Measurements from ENCODE around the gene SETD3. TPM values are rescaled to one million over a fixed set of nuclear protein-coding genes. Genes with fewer than 3 reads are reported as not detected.

The SETD3 gene
- total and polyA plus RNA-seq, 2 of the 8 experiments (the other 6 are each of a cell fraction or from before 2014, with no cell fraction given), result 24.0 to 64.0 TPM

DNA sequence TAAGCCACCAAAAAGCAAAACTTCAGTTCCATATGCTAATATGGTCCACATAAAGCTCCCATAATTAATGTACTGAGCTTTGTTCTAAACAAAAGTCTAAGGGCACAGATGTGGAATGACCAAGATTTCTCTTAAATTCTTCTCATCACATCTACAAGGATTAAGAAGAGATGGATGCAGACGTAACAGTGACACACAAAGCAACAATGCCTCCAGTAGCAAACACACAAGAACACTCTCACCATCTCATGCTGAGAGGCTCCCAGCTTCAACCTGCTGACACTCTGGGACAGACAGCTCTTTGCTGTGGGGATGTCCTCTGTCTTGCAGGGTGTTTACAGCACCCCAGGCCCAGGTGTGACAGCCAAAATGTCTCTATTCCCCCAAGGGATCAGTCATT is 48.2 kb downstream of the SETD3 start:
- no peak overlapping the region for H3K56ac ChIP-seq (replicated peaks; ENCODE audit: insufficient read length, low read depth, low read length)
- H2BK120ac ChIP-seq (replicated peaks; ENCODE audit: low read depth, low read length), result no peak overlapping the region
- no peak overlapping the region for H4K8ac ChIP-seq (ENCODE audit: extremely low read depth, insufficient read depth, low read length)
- peaks cover 0 to 2% of the 10 kb centered on the region in 2 experiments; a peak in 1 of 4 replicates for H3K79me2 ChIP-seq (ENCODE audit: control insufficient read depth in 1 of 2, insufficient read depth in 2 of 2, low read length in 2 of 2)
- no peak for TF ChIP-seq SIN3A (conservative IDR thresholded peaks at IDR 0.05 in 1 of 2, IDR thresholded peaks at IDR 0.05 in 1 of 2; ENCODE audit: low read depth in 1 of 2, low read length in 2 of 2)
- no peak for TF ChIP-seq POLR2AphosphoS5 (IDR thresholded peaks at IDR 0.05; ENCODE audit: low read depth, low read length)
- no peak for TF ChIP-seq SUZ12 (IDR thresholded peaks at IDR 0.05; ENCODE audit: low read length)
- no peak for TF ChIP-seq CEBPB (IDR thresholded peaks at IDR 0.05; ENCODE audit: low read depth, low read length)
- no peak for TF ChIP-seq POLR2A (IDR thresholded peaks at IDR 0.05; ENCODE audit: control extremely low read depth in 1 of 2, low read depth in 2 of 2, low read length in 2 of 2)
- TF ChIP-seq BACH1 (IDR thresholded peaks at IDR 0.05; ENCODE audit: low read length), result no peak
- no peak for TF ChIP-seq KDM1A (IDR thresholded peaks at IDR 0.05; ENCODE audit: borderline replicate concordance, low read length)
- no peak for TF ChIP-seq EP300 (IDR thresholded peaks at IDR 0.05; ENCODE audit: borderline replicate concordance in 1 of 2, low read depth in 2 of 2, low read length in 2 of 2)
- no peak for TF ChIP-seq NRF1 (IDR thresholded peaks at IDR 0.05; ENCODE audit: low read depth, low read length)
- no peak for TF ChIP-seq SP1 (IDR thresholded peaks at IDR 0.05; ENCODE audit: low read depth, low read length)
- TF ChIP-seq RNF2 (IDR thresholded peaks at IDR 0.05; ENCODE audit: borderline replicate concordance, low read depth, low read length, missing control alignments, poor library complexity, severe bottlenecking), result no peak
- TF ChIP-seq RXRA (IDR thresholded peaks at IDR 0.05; ENCODE audit: insufficient read depth, low read depth, low read length), result no peak
- TF ChIP-seq HDAC2 (IDR thresholded peaks at IDR 0.05; ENCODE audit: borderline replicate concordance in 1 of 2, low read depth in 2 of 2, low read length in 2 of 2), result no peak
- no peaks in the 10 kb centered on the region for H3K4me1 ChIP-seq (replicated peaks in 1 of 4; ENCODE audit: control insufficient read depth in 3 of 4, insufficient read depth in 4 of 4, low read length in 3 of 4)
- WGBS, 2 experiments (ENCODE audit: extremely low coverage in 1 of 2, insufficient coverage in 1 of 2, insufficient read length in 1 of 2, insufficient replicate concordance in 2 of 2, low coverage in 1 of 2, low lambda C conversion rate in 2 of 2, missing lambda C conversion rate in 1 of 2), result 85% methylated on average over 1 of the region's 1 CpG; no CpG with 5 or more reads in 1 of the 2 experiments
- H3K36me3 ChIP-seq (ENCODE audit: control insufficient read depth in 2 of 4, insufficient read depth in 4 of 4, low read length in 3 of 4), result peaks cover 0 to 13% (median 5%) of the 10 kb centered on the region in 4 experiments; a peak in 3 of 8 replicates
- H4K91ac ChIP-seq (replicated peaks; ENCODE audit: insufficient read length, low read length), result no peak overlapping the region
- H3K4me2 ChIP-seq (ENCODE audit: insufficient read depth in 1 of 2, low read depth in 2 of 2, low read length in 2 of 2), result no peak overlapping the region
- H4K5ac ChIP-seq (ENCODE audit: insufficient read length, low read depth, low read length), result no peak overlapping the region
- DNase-seq (ENCODE audit: low read depth in 1 of 2, low spot score in 2 of 2) (no peak), FAIRE-seq (no peak)
- H4K20me1 ChIP-seq (replicated peaks in 1 of 2; ENCODE audit: control insufficient read depth in 1 of 2, insufficient read depth in 2 of 2, low read length in 2 of 2), result peaks cover 2 to 7% of the 10 kb centered on the region in 2 experiments
- H3K14ac ChIP-seq (ENCODE audit: insufficient read length), result no peak overlapping the region
- no peak overlapping the region for H3K18ac ChIP-seq (ENCODE audit: extremely low read depth, low read length)
- no peaks in the 10 kb centered on the region; a peak in 2 of 4 replicates for H3K9me3 ChIP-seq (ENCODE audit: insufficient read depth in 2 of 2, low read depth in 1 of 2, low read length in 1 of 2)
- POLR2A ChIA-PET (ENCODE audit: partially characterized antibody), result interaction anchor here (0.5 kb wide), 1 partner anchor 627 kb away, joined by 3 read pairs; no protein-coding TSS in a partner anchor
- H3K23ac ChIP-seq (ENCODE audit: insufficient read length), result no peak overlapping the region
- H3K4ac ChIP-seq (replicated peaks; ENCODE audit: insufficient read length, low read depth, low read length), result no peak overlapping the region
- no peak overlapping the region for H3K27ac ChIP-seq (ENCODE audit: low read depth, low read length)
- CTCF ChIA-PET (ENCODE audit: partially characterized antibody), result interaction anchor here (3.1 kb wide), 1 partner anchor 11 kb away, joined by 13 read pairs; no protein-coding TSS in a partner anchor
- H2BK15ac ChIP-seq (ENCODE audit: low read length), result no peak overlapping the region
- no peak overlapping the region for H2AFZ ChIP-seq (ENCODE audit: low read length)
- H2AK5ac ChIP-seq (ENCODE audit: low read depth, low read length), result no peak overlapping the region
- no peak overlapping the region for H2BK5ac ChIP-seq (ENCODE audit: low read depth, low read length)
- H2BK20ac ChIP-seq (ENCODE audit: low read length), result no peak overlapping the region
- H3K23me2 ChIP-seq (ENCODE audit: low read depth, low read length), result no peaks in the 10 kb centered on the region
- H3K79me1 ChIP-seq (ENCODE audit: low read depth, low read length), result peaks cover 3% of the 10 kb centered on the region; the same call in 1 of the 2 replicates
- no peak overlapping the region for H3K9ac ChIP-seq (replicated peaks in 1 of 4; ENCODE audit: extremely low read depth in 1 of 4, low read depth in 3 of 4, low read length in 3 of 4)
- no peaks in the 10 kb centered on the region for H3K27me3 ChIP-seq (replicated peaks in 1 of 4; ENCODE audit: control insufficient read depth in 3 of 4, extremely low read depth in 1 of 4, insufficient read depth in 3 of 4, low read length in 3 of 4)
- H2BK12ac ChIP-seq (ENCODE audit: low read depth, low read length), result no peak overlapping the region
- no peak overlapping the region for H3K4me3 ChIP-seq (ENCODE audit: extremely low read depth in 1 of 4, insufficient read depth in 2 of 4, low read depth in 3 of 4, low read length in 4 of 4)

All from H1 (cell line).